Neuronal stem cell (in vitro differentiated cells): ENCODE results near the gene DUSP18.

Experiments used
- DNase-seq: peaks from one replicate; pipeline ENCODE4 v3.0.0-alpha.2; 2013; ENCODE audit warnings: low spot score
- H2AFZ ChIP-seq: one replicate; pipeline ENCODE4 v1.6.1; 2013; ENCODE audit warnings: mild to moderate bottlenecking, low read length, inconsistent platforms
- H2AK5ac ChIP-seq: 2 replicates; pipeline ENCODE4 v1.6.1; 2013; ENCODE audit warnings: low read depth, mild to moderate bottlenecking, inconsistent platforms, low read length, moderate library complexity, mixed read lengths
- H2BK120ac ChIP-seq: 2 replicates; pipeline ENCODE4 v1.6.1; 2013; ENCODE audit warnings: low read depth, mild to moderate bottlenecking, inconsistent platforms, low read length, moderate library complexity, mixed read lengths
- H2BK12ac ChIP-seq: one replicate; pipeline ENCODE4 v1.6.1; 2013; ENCODE audit warnings: low read length, inconsistent platforms
- H2BK15ac ChIP-seq: 2 replicates; pipeline ENCODE4 v1.6.1; 2013; ENCODE audit warnings: mild to moderate bottlenecking, low read length, inconsistent platforms, mixed read lengths
- H2BK5ac ChIP-seq: one replicate; pipeline ENCODE4 v1.6.1; 2013; ENCODE audit warnings: inconsistent platforms, mild to moderate bottlenecking, low read length, moderate library complexity
- H3K14ac ChIP-seq: one replicate; pipeline ENCODE4 v1.6.1; 2013; ENCODE audit warnings: low read length, inconsistent platforms
- H3K18ac ChIP-seq: 2 replicates; pipeline ENCODE4 v1.6.1; 2013; ENCODE audit warnings: low read length, inconsistent platforms
- H3K23ac ChIP-seq: 2 replicates; pipeline ENCODE4 v1.6.1; 2013; ENCODE audit warnings: low read depth, mild to moderate bottlenecking, mixed read lengths, low read length, inconsistent platforms; ENCODE audit not compliant: poor library complexity
- H3K27ac ChIP-seq: replicated peaks from 3 replicates; pipeline ENCODE4 v1.5.1; 2013; ENCODE audit warnings: low read length, inconsistent platforms
- H3K27me3 ChIP-seq, 3 experiments: 2 replicates each; pipeline ENCODE4 v1.6.1; 2013; ENCODE audit warnings: low read length in 3 of 3, mild to moderate bottlenecking in 2 of 3, inconsistent platforms in 1 of 3, low read depth in 1 of 3, mixed read lengths in 1 of 3, moderate library complexity in 1 of 3; ENCODE audit not compliant: control insufficient read depth in 3 of 3, insufficient read depth in 3 of 3
- H3K36me3 ChIP-seq, 2 donors: replicated peaks in 1 of 2; 2 replicates each; pipeline ENCODE4 v1.6.1; 2013; ENCODE audit warnings: low read length in 2 of 2; ENCODE audit not compliant: control insufficient read depth in 2 of 2, insufficient read depth in 2 of 2
- H3K4ac ChIP-seq: 2 replicates; pipeline ENCODE4 v1.6.1; 2013; ENCODE audit warnings: inconsistent platforms, mild to moderate bottlenecking, low read length, moderate library complexity
- H3K4me1 ChIP-seq, 2 donors: 1 replicate in 1 of 2; 2 replicates in 1 of 2; pipeline ENCODE4 v1.6.1; 2013; ENCODE audit warnings: low read length in 2 of 2, low read depth in 1 of 2; ENCODE audit not compliant: control insufficient read depth in 2 of 2, insufficient read depth in 1 of 2
- H3K4me2 ChIP-seq: one replicate; pipeline ENCODE4 v1.6.1; 2013; ENCODE audit warnings: mild to moderate bottlenecking, low read length, inconsistent platforms; ENCODE audit not compliant: insufficient read depth, poor library complexity, severe bottlenecking
- H3K4me3 ChIP-seq, 2 donors: 2 replicates each; pipeline ENCODE4 v1.5.1; 2013; ENCODE audit warnings: low read length in 2 of 2, mild to moderate bottlenecking in 2 of 2, inconsistent platforms in 1 of 2, moderate library complexity in 1 of 2
- H3K79me1 ChIP-seq: one replicate; pipeline ENCODE4 v1.6.1; 2013; ENCODE audit warnings: low read depth, mild to moderate bottlenecking, inconsistent platforms, low read length, moderate library complexity
- H3K9ac ChIP-seq: one replicate; pipeline ENCODE4 v1.6.1; 2013; ENCODE audit warnings: mild to moderate bottlenecking, low read depth, low read length, inconsistent platforms; ENCODE audit not compliant: poor library complexity
- H3K9me3 ChIP-seq, 2 donors: replicated peaks in 1 of 2; 2 replicates each; pipeline versions ENCODE3 to v1.6.1; 2013; ENCODE audit warnings: low read length in 2 of 2, mild to moderate bottlenecking in 2 of 2, inconsistent platforms in 1 of 2, low read depth in 1 of 2, mixed read lengths in 1 of 2, moderate library complexity in 1 of 2; ENCODE audit not compliant: control insufficient read depth in 2 of 2, insufficient read depth in 1 of 2
- H4K8ac ChIP-seq: one replicate; pipeline ENCODE4 v1.6.1; 2013; ENCODE audit warnings: low read depth, mild to moderate bottlenecking, inconsistent platforms, low read length, moderate library complexity
- H4K91ac ChIP-seq: one replicate; pipeline ENCODE4 v1.6.1; 2013; ENCODE audit warnings: low read length, low read depth, mild to moderate bottlenecking, inconsistent platforms; ENCODE audit not compliant: poor library complexity
- WGBS, 2 donors: extraction: QIAGEN DNeasy Blood & Tissue Kit; methylation state at CpG; one replicate each; pipeline ENCODE4 v1.1.7; 2013; ENCODE audit warnings: missing lambda C conversion rate in 2 of 2, mixed read lengths in 1 of 2; ENCODE audit not compliant: insufficient read length in 2 of 2, insufficient replicate concordance in 1 of 2; ENCODE audit errors: extremely low coverage in 2 of 2; 5-methylcytosine and 5-hydroxymethylcytosine counted together

The DUSP18 gene

GRCh38 chr22:30617819-30618218, 49.9 kb downstream of the DUSP18 start:
- DNase-seq, result no peak
- Histone ChIP-seq H2BK15ac (no peak overlapping the region), H2BK12ac (no peak overlapping the region), H4K8ac (no peak overlapping the region), H3K36me3 (peaks cover 59 to 96% of the 10 kb centered on the region in 2 donors), H3K4me2 (no peak overlapping the region), H3K14ac (no peak overlapping the region), H3K4me1 (no peaks in the 10 kb centered on the region), H3K79me1 (no peaks in the 10 kb centered on the region), H3K27me3 (no peaks in the 10 kb centered on the region), H4K91ac (no peak overlapping the region), H3K18ac (no peak overlapping the region), H3K4me3 (no peak overlapping the region), H2AFZ (no peak overlapping the region), H2BK120ac (no peak overlapping the region), H2AK5ac (no peak overlapping the region), H2BK5ac (no peak overlapping the region), H3K27ac (no peak overlapping the region), H3K9me3 (no peaks in the 10 kb centered on the region), H3K23ac (no peak overlapping the region), H3K9ac (no peak overlapping the region), H3K4ac (no peak overlapping the region)
- WGBS, 2 donors, result no CpG with 5 or more reads among the region's 6 CpGs

GRCh38 chr22:30615543-30615954, 52.1 kb downstream of the DUSP18 start:
- Histone ChIP-seq H3K4me1 (no peaks in the 10 kb centered on the region), H4K91ac (no peak overlapping the region), H3K23ac (no peak overlapping the region), H2BK15ac (no peak overlapping the region), H2AK5ac (no peak overlapping the region), H3K79me1 (no peaks in the 10 kb centered on the region), H2BK12ac (no peak overlapping the region), H2BK5ac (no peak overlapping the region), H3K4ac (no peak overlapping the region), H3K18ac (no peak overlapping the region), H4K8ac (no peak overlapping the region), H3K14ac (no peak overlapping the region), H3K36me3 (peaks cover 60 to 96% of the 10 kb centered on the region in 2 donors), H2AFZ (no peak overlapping the region), H3K27ac (no peak overlapping the region), H3K9ac (no peak overlapping the region), H3K4me3 (no peak overlapping the region), H3K4me2 (no peak overlapping the region), H3K9me3 (no peaks in the 10 kb centered on the region), H2BK120ac (no peak overlapping the region), H3K27me3 (no peaks in the 10 kb centered on the region)
- DNase-seq, result no peak
- no CpG with 5 or more reads among the region's 7 CpGs for WGBS, 2 donors

- DNase-seq, result no peak
- H3K23ac ChIP-seq, result no peak overlapping the region
- no peak overlapping the region for H3K14ac ChIP-seq
- H2BK15ac ChIP-seq, result no peak overlapping the region
- H3K18ac ChIP-seq, result no peak overlapping the region
- H3K27me3 ChIP-seq, result no peaks in the 10 kb centered on the region
- no peaks in the 10 kb centered on the region for H3K79me1 ChIP-seq
- H2AK5ac ChIP-seq, result no peak overlapping the region
- H3K27ac ChIP-seq, result no peak overlapping the region
- H3K9me3 ChIP-seq, result no peaks in the 10 kb centered on the region
- H4K8ac ChIP-seq, result no peak overlapping the region
- no peak overlapping the region for H2BK120ac ChIP-seq
- H3K4me2 ChIP-seq, result no peak overlapping the region
- no peak overlapping the region for H3K9ac ChIP-seq
- no peak overlapping the region for H2BK5ac ChIP-seq
- no peak overlapping the region for H3K4ac ChIP-seq
- no peak overlapping the region for H2AFZ ChIP-seq
- peaks cover 0 to 4% of the 10 kb centered on the region in 2 donors for H3K4me1 ChIP-seq
- peaks cover 61 to 96% of the 10 kb centered on the region in 2 donors for H3K36me3 ChIP-seq
- no peak overlapping the region for H4K91ac ChIP-seq
- H2BK12ac ChIP-seq, result no peak overlapping the region
- no peak overlapping the region for H3K4me3 ChIP-seq
Observed at GRCh38 chr22:30614879-30615278, 52.8 kb downstream of the DUSP18 start.

- H3K9me3 ChIP-seq, result no peaks in the 10 kb centered on the region
- no peak for DNase-seq
- H3K18ac ChIP-seq, result no peak overlapping the region
- no peak overlapping the region for H3K23ac ChIP-seq
- H3K36me3 ChIP-seq, result peaks cover 58 to 94% of the 10 kb centered on the region in 2 donors
- no peaks in the 10 kb centered on the region for H3K27me3 ChIP-seq
- no peaks in the 10 kb centered on the region for H3K79me1 ChIP-seq
- H3K4ac ChIP-seq, result no peak overlapping the region
- no peak overlapping the region for H3K27ac ChIP-seq
- H3K4me1 ChIP-seq, result peaks cover 2 to 9% of the 10 kb centered on the region in 2 donors
- no peak overlapping the region for H2AK5ac ChIP-seq
- no peak overlapping the region for H2BK5ac ChIP-seq
- H4K8ac ChIP-seq, result no peak overlapping the region
- H2BK120ac ChIP-seq, result no peak overlapping the region
- WGBS, 2 donors, result no CpG with 5 or more reads among the region's 7 CpGs
- no peak overlapping the region for H3K9ac ChIP-seq
- H3K4me3 ChIP-seq, result no peak overlapping the region
- no peak overlapping the region for H2BK12ac ChIP-seq
- H3K14ac ChIP-seq, result no peak overlapping the region
- no peak overlapping the region for H3K4me2 ChIP-seq
- H2BK15ac ChIP-seq, result no peak overlapping the region
- H2AFZ ChIP-seq, result no peak overlapping the region
- no peak overlapping the region for H4K91ac ChIP-seq
Observed at GRCh38 chr22:30614268-30614667, 53.4 kb downstream of the DUSP18 start.
